ENCODE measurements around the gene TM9SF1. TPM values are rescaled to one million over a fixed set of nuclear protein-coding genes. Genes with fewer than 3 reads are reported as not detected.

The TM9SF1 gene
- total and polyA plus RNA-seq, 2 of the 13 experiments (the other 11 are each of a cell fraction or from before 2014, with no cell fraction given): 83.2 to 110 TPM

GRCh38 chr14:24232645-24233537 is 37.6 kb upstream of the TM9SF1 start, which contains the start of gene GMPR2 (continued):
- TF ChIP-seq PBX3 (CRISPR knock-in tag; IDR thresholded peaks at IDR 0.05; ENCODE audit: borderline replicate concordance) (peak; percentile 87), ZNF296 (CRISPR knock-in tag; conservative IDR thresholded peaks at IDR 0.05) (no peak; the same call in 1 of the 2 replicates), ZNF430 (CRISPR knock-in tag; IDR thresholded peaks at IDR 0.05) (peak; percentile 95; the same call in 1 of the 2 replicates), SIN3B (IDR thresholded peaks at IDR 0.05; ENCODE audit: low read length) (peak; percentile 70; the same call in 1 of the 2 replicates), ZNF780A (CRISPR knock-in tag; IDR thresholded peaks at IDR 0.05) (peak; percentile 71; the same call in 1 of the 2 replicates), SRF (IDR thresholded peaks at IDR 0.05; ENCODE audit: low read depth, low read length) (no peak), ZNF737 (CRISPR knock-in tag; IDR thresholded peaks at IDR 0.05; ENCODE audit: borderline replicate concordance) (peak; percentile 7), KLF11 (CRISPR knock-in tag; IDR thresholded peaks at IDR 0.05) (peak; percentile 88; the same call in 1 of the 2 replicates), REST (IDR thresholded peaks at IDR 0.05; ENCODE audit: borderline replicate concordance in 1 of 2, low read depth in 1 of 2, low read length in 2 of 2) (no peak), POLR2AphosphoS5 (IDR thresholded peaks at IDR 0.05; ENCODE audit: low read depth, low read length) (peak; percentile 93), ARID5B (CRISPR knock-in tag; IDR thresholded peaks at IDR 0.05) (peak; percentile 9; the same call in 1 of the 2 replicates), ZNF34 (CRISPR knock-in tag; IDR thresholded peaks at IDR 0.05; ENCODE audit: borderline replicate concordance) (peak; percentile 93; the same call in 1 of the 2 replicates), ZBTB42 (CRISPR knock-in tag; IDR thresholded peaks at IDR 0.05) (peak; percentile 81; the same call in 1 of the 2 replicates)
